DND-41 (cell line): Measurements from ENCODE around the gene KLHL14.

Source experiments
- CTCF ChIP-seq: IDR thresholded peaks from 2 replicates; pipeline ENCODE4 v1.5.1; 2012; ENCODE audit warnings: borderline replicate concordance, low read length, moderate library complexity, mild to moderate bottlenecking; ENCODE audit not compliant: poor library complexity, severe bottlenecking; ENCODE audit errors: extremely low read depth
- EZH2 ChIP-seq: IDR thresholded peaks from 3 replicates; pipeline ENCODE4 v1.6.1; 2012; ENCODE audit warnings: borderline replicate concordance, low read depth, mild to moderate bottlenecking, moderate library complexity, low read length, inconsistent platforms; ENCODE audit not compliant: severe bottlenecking

- TF ChIP-seq CTCF: no peak
- no peak for TF ChIP-seq EZH2
Observed at GRCh38 chr18:32750328-32750727, 22.5 kb downstream of the KLHL14 start.
